Heart left ventricle (tissue), 16 donors: Measurements from ENCODE around the gene BMPR1A. TPM values are rescaled to one million over a fixed set of nuclear protein-coding genes. Genes with fewer than 3 reads are reported as not detected.

Source experiments
- ATAC-seq, 4 donors: fragments of 200-7000 bp; cut with Tn5 transposase; one replicate each; pipeline ENCODE4 v1.9.1; 2020 to 2022; ENCODE audit warnings: moderate library complexity in 4 of 4, mild to moderate bottlenecking in 3 of 4, moderate number of reproducible peaks in 1 of 4
- DNase-seq, 5 donors: peaks; one replicate each; pipeline ENCODE4 v3.0.0-alpha.2; 2020
- H3K27ac ChIP-seq, 12 donors: fragments of 200-600 bp; sonication (generic) in 4 of 12; one replicate each; pipeline versions ENCODE4 v1.5.0 to v1.8.0; 2016 to 2022; ENCODE audit warnings: mild to moderate bottlenecking in 2 of 12
- H3K27me3 ChIP-seq, 9 donors: fragments of 200-600 bp; sonication (generic) in 2 of 9; one replicate each; pipeline versions ENCODE4 v1.5.1 to v1.8.0; 2016 to 2022; ENCODE audit warnings: mild to moderate bottlenecking in 3 of 9
- H3K36me3 ChIP-seq, 9 donors: fragments of 200-600 bp; sonication (generic) in 2 of 9; one replicate each; pipeline versions ENCODE4 v1.5.0 to v1.8.0; 2018 to 2022; ENCODE audit warnings: mild to moderate bottlenecking in 2 of 9
- H3K4me1 ChIP-seq, 12 donors: fragments of 200-600 bp; sonication (generic) in 4 of 12; one replicate each; pipeline versions ENCODE4 v1.5.0 to v1.8.0; 2016 to 2022; ENCODE audit warnings: mild to moderate bottlenecking in 3 of 12
- H3K4me3 ChIP-seq, 12 donors: fragments of 200-600 bp; sonication (generic) in 4 of 12; one replicate each; pipeline versions ENCODE4 v1.5.0 to v1.8.0; 2017 to 2022; ENCODE audit warnings: mild to moderate bottlenecking in 9 of 12, moderate library complexity in 4 of 12
- H3K9me3 ChIP-seq, 12 donors: fragments of 200-600 bp; sonication (generic) in 4 of 12; one replicate each; pipeline versions ENCODE4 v1.5.0 to v1.8.0; 2016 to 2022; ENCODE audit warnings: mild to moderate bottlenecking in 1 of 12
- CTCF ChIP-seq, 12 donors: fragments of 200-600 bp; sonication (generic) in 4 of 12; IDR thresholded peaks; one replicate each; pipeline versions ENCODE4 v1.5.0 to v1.8.0; 2018 to 2022; ENCODE audit warnings: antibody characterized with exemption in 12 of 12, mild to moderate bottlenecking in 5 of 12
- POLR2A ChIP-seq, 2 donors: fragments of 450-650 bp; IDR thresholded peaks; one replicate each; pipeline ENCODE4 v1.6.1; 2017; ENCODE audit warnings: antibody characterized with exemption in 2 of 2, mild to moderate bottlenecking in 2 of 2, moderate library complexity in 2 of 2
- WGBS, 4 donors: extraction: QIAGEN DNeasy Blood & Tissue Kit in 2 of 4; methylation state at CpG; one replicate each; pipeline versions ENCODE4 v1.1.5 to v1.1.7; 2013 to 2018; 5-methylcytosine and 5-hydroxymethylcytosine counted together
- intact Hi-C, 10 donors: fragments of 100-400 bp; cut with DNase I; formaldehyde crosslinking; loops; one replicate each; pipeline versions ENCODE4 v1.11.1 to v1.14.2; 2022
- polyA plus RNA-seq, 2 donors: library from polyadenylated mRNA; stranded (reverse); fragments of 200-250 nt; gene quantifications; one replicate each; pipeline ENCODE4 v1.2.3, GENCODE V29; 2013
- total RNA-seq, 9 donors: library from RNA; depleted of rRNA in 2 of 9; stranded (reverse); fragments of >200 nt in 2 of 9; fragmentation: NEBNext Ultra II Directional in 3 of 9; extraction: Animal tissue kit (Norgen Biotek cat#: 25700) in 3 of 9; gene quantifications; one replicate each; pipeline versions ENCODE4 v1.1.0 to v1.2.4, GENCODE V29; 2016 to 2023
- donor health status: ischemic (EF 13 %, LVEDD 7.1; RV severe dilation, severe dysfunction).
- donor health status: healthy with polysubstance abuse.
- donor health status: DM: no; HTN: yes; CAD: no.
- donor health status: DM: no; HTN: no; CAD: no.
- donor health status: ischemic (EF 25% LVEDD 6.9; RV normal size, moderate dysfunction).
- donor health status: ischemic (EF 25% LVEDD 5.7; RV mildly dilated, moderate dysfunction).
- donor health status: healthy.
- donor health status: DM: yes; HTN: yes; CAD: no.
- donor health status: ischemic (EF 35%, LVEDD 5.7; RV mildly dilated, moderate dysfunction).
- donor health status: nonischemic (EF 11% LVEDD 7.7; RV severe dilation, severe dysfunction).
- donor health status: DM: yes; HTN: yes; CAD: no.
- donor health status: PGD.
- donor health status: ischemic (EF 29% LVEDD 5.4; RV normal size, mild dysfunction).
- donor health status: nonischemic (EF 23%, LVEDD 6.1; RV moderate dilation, normal function).

Gene BMPR1A
- total and polyA plus RNA-seq, 11 donors, result 6.3 to 72.0 (median 40.1) TPM

- Histone ChIP-seq H3K27me3 (no peaks in the 10 kb centered on the region), H3K27ac (no peak overlapping the region), H3K4me3 (no peak overlapping the region), H3K36me3 (peaks cover 0 to 28% (median 13%) of the 10 kb centered on the region in 9 donors), H3K4me1 (peaks cover 0 to 39% (median 10%) of the 10 kb centered on the region in 12 donors), H3K9me3 (no peaks in the 10 kb centered on the region)
- no peak for ATAC-seq
- intact Hi-C loops, result no loop called here
- DNase-seq, result no peak
- TF ChIP-seq CTCF (IDR thresholded peaks at IDR 0.05) (no peak), POLR2A (IDR thresholded peaks at IDR 0.05) (no peak)
- 72 to 81% (median 75%) methylated on average over 7 of the region's 7 CpGs for WGBS, 4 donors
These were observed 81.2 kb downstream of the BMPR1A start for GRCh38 chr10:86837663-86838062.

GRCh38 chr10:86840498-86840897 is 84.1 kb downstream of the BMPR1A start:
- no peak overlapping the region for H3K4me3 ChIP-seq
- H3K27me3 ChIP-seq, result no peaks in the 10 kb centered on the region
- DNase-seq, result no peak
- H3K27ac ChIP-seq, result no peak overlapping the region
- 71 to 79% (median 76%) methylated on average over 4 of the region's 4 CpGs for WGBS, 4 donors
- intact Hi-C loops, result loop anchor here in 1 of 10 donors (10.0 kb wide), 1 partner anchor 76 kb away; no protein-coding TSS in a partner anchor
- peaks cover 0 to 14% (median 5%) of the 10 kb centered on the region in 12 donors for H3K4me1 ChIP-seq
- H3K36me3 ChIP-seq, result peaks cover 0 to 50% (median 18%) of the 10 kb centered on the region in 9 donors
- TF ChIP-seq POLR2A (IDR thresholded peaks at IDR 0.05) (no peak), CTCF (IDR thresholded peaks at IDR 0.05) (no peak)
- no peaks in the 10 kb centered on the region for H3K9me3 ChIP-seq
- no peak for ATAC-seq

- 68 to 82% (median 78%) methylated on average over 2 to 3 of the region's 3 CpGs for WGBS, 4 donors
- TF ChIP-seq POLR2A (IDR thresholded peaks at IDR 0.05) (no peak), CTCF (IDR thresholded peaks at IDR 0.05) (no peak)
- peaks cover 0 to 16% (median 0%) of the 10 kb centered on the region in 12 donors for H3K4me1 ChIP-seq
- H3K36me3 ChIP-seq, result peaks cover 0 to 37% (median 6%) of the 10 kb centered on the region in 9 donors
- no peak overlapping the region for H3K4me3 ChIP-seq
- DNase-seq (peak in 1 of 5 donors; percentile 31), ATAC-seq (peak; percentile 45 to 80 (median 65))
- no peaks in the 10 kb centered on the region for H3K9me3 ChIP-seq
- no peak overlapping the region for H3K27ac ChIP-seq
- intact Hi-C loops, result loop anchor here in 1 of 10 donors (10.0 kb wide), 1 partner anchor 81 kb away; no protein-coding TSS in a partner anchor
- H3K27me3 ChIP-seq, result no peaks in the 10 kb centered on the region
These were observed 89.7 kb downstream of the BMPR1A start for GRCh38 chr10:86846088-86846487.

- no peak for DNase-seq
- ATAC-seq, result no peak
- Histone ChIP-seq H3K9me3 (no peaks in the 10 kb centered on the region), H3K27me3 (no peaks in the 10 kb centered on the region), H3K4me1 (peaks cover 0 to 16% (median 0%) of the 10 kb centered on the region in 12 donors), H3K36me3 (peaks cover 0 to 26% (median 4%) of the 10 kb centered on the region in 9 donors), H3K27ac (no peak overlapping the region), H3K4me3 (no peak overlapping the region)
- TF ChIP-seq POLR2A (IDR thresholded peaks at IDR 0.05) (no peak), CTCF (IDR thresholded peaks at IDR 0.05) (no peak)
- intact Hi-C loops, result loop anchor here in 1 of 10 donors (10.0 kb wide), 1 partner anchor 84 kb away; no protein-coding TSS in a partner anchor
These were observed 92.3 kb downstream of the BMPR1A start for GRCh38 chr10:86848747-86849146.
